GM12864 (cell line): Measurements from ENCODE around the gene AK8.

Experiments
- DNase-seq: peaks from one replicate; pipeline ENCODE4 v3.0.0-alpha.2; 2011; ENCODE audit warnings: low read depth
- H3K4me3 ChIP-seq: 2 replicates; pipeline ENCODE4 v1.5.1; 2011; ENCODE audit warnings: mild to moderate bottlenecking, low read depth, low read length, control low read depth
- CTCF ChIP-seq: IDR thresholded peaks from 2 replicates; pipeline ENCODE4 v1.5.1; 2011; ENCODE audit warnings: low read depth, mild to moderate bottlenecking, moderate library complexity, low read length, control low read depth, inconsistent platforms; ENCODE audit errors: missing control alignments

The AK8 gene

DNA sequence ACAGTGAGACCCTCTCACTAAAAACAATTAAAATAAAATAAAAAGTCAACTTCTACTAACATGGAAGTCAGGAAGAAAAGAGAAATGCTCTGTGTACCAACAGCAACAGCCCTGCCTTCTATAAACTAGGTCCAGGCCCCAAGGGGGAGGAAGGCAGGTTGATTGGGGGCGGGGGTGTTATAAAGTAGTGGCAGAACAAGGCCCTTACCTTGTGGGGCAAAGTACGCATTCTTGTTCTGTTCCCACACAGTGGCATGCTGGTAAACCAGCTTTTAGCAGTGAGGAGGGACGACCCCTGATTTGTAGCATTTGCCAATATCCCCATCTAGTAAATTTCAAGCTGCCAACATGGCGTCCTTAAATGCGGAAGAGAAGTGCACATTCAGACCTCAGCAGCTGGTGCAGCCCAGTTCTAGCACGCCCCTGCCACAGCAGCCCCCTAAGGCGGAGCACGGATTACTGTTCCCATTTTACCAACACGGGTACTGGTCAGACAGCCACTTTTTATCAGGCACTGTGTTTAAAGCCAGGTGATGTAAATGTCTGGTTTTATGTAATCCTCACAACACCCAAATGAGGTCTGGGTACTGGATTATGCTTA, 138.3 kb downstream of the AK8 start:
- no peak for DNase-seq
- TF ChIP-seq CTCF: no peak
- H3K4me3 ChIP-seq: no peak overlapping the region

GRCh38 chr9:132733260-132733815, 144.7 kb downstream of the AK8 start:
- no peak for DNase-seq
- H3K4me3 ChIP-seq: no peak overlapping the region
- no peak for TF ChIP-seq CTCF

- TF ChIP-seq CTCF: no peak
- DNase-seq: no peak
These were observed 145.5 kb downstream of the AK8 start for GRCh38 chr9:132732326-132733259.

DNA sequence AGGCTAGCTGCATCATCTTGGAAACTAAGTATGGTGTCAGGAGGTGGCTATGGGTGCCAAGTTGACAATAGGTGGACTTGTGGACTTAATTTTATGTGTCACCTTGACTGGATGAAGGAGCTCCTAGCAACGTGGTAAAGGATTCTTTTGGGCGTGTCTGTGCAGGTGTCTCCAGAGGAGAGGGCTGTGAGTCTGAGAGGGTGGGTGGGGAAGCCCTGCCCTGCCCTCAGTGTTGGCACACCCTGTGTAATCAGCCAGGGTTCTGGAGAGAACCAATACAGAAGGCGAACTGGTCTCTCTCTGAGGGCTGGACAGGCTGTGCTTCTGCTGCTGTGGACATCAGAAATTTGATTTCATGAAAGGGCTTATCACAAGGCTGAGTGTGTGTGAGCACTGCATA, 146.9 kb downstream of the AK8 start:
- TF ChIP-seq CTCF: no peak
- no peak overlapping the region for H3K4me3 ChIP-seq
- DNase-seq: no peak

More at GRCh38 chr9:132732326-132733259, 145.5 kb downstream of the AK8 start:
- no peak overlapping the region for H3K4me3 ChIP-seq

DNA sequence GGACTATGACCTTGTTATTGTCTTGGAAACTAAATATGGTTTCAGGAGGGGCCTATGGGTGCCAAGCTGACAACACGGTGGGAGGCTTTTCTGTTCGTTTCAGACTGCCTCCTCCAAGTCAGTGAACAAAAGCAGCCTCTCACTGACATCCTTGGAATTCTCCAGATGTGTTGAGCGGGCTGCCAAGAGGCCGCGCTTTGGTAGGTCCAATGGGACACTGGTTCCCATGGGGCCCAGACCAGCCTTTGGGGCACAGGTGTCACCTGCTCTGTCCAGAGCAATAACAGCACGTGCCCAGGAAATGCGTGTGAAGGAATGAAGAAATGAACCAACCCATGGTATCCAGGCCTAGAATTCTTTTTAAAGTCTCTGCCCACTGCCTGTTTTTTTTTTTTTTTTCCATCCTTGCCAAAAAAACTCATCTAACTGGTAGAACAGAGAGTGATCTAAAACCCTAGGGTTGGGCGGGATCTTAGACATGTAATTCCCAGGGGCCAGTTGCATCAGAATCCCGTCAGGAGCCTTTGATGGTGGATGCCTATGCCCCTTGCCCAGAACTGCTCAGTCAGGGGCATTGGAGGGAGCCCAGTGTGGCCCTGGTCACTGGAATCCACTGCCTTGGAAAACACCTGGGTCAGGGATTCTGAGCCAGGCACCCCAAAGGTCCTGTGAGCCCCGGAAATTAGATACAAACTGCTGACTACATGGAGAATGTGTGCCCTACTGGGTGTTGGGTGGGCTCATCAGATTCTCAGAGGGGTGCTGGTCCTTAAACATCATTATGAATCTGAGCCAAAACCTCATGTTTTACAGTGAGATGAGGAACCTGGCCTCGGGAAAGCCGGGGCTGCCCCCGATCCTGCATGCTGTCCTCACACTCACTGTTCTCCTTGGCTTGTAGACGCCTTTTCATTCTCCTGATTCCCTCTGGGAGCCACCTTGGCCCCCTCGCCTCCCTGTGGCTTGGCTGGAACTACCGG, 147.7 kb downstream of the AK8 start:
- no peak overlapping the region for H3K4me3 ChIP-seq
- TF ChIP-seq CTCF: no peak
- no peak for DNase-seq

DNA sequence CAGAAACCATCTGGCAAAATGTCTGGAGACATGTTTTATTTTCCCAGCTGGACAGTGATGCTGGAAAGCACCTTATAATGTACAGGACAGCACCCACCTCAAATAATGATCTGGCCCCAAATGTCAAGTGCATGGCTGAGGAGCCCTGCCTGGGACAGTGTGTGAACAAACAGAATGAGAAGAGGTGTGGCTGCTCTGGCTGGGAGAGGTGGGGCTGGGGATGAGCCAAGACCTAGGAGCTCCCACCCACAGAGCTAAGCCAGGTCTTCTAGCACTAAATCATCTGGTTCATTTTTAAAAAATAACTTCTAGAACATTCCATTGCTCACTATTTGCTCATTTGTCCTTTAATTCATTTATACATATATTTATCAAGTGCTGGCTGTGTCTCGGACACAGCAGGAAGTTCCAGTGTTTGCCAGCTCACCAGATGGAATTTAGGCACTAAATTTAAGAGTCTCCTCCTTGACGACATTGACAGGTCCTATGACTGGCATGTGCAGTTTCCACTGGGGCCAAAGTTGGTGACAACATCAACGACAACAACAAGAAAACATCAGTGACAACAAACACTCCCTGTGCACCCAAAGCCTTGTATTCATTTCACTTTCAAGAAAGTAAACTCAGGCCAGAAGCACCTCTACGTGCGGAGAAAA, 148.7 kb downstream of the AK8 start:
- no peak for TF ChIP-seq CTCF
- DNase-seq: no peak
- no peak overlapping the region for H3K4me3 ChIP-seq
